Germinal center (tissue), 1 donor: ENCODE measurements around the gene SVBP.
"Not testable (repeated sequence)": the region's sequence is repeated elsewhere in the genome, so short reads cannot be mapped to it uniquely, and the experiment has no call there.

Experiments
- DNase-seq: peaks from one replicate; pipeline ENCODE4 v3.0.0; 2012; ENCODE audit warnings: mixed read lengths, low spot score

Gene SVBP

GRCh38 chr1:42841440-42842147 is 24.4 kb upstream of the SVBP start:
- DNase-seq: no peak

GRCh38 chr1:42841010-42841409 is 23.8 kb upstream of the SVBP start:
- no peak for DNase-seq

GRCh38 chr1:42838482-42839190 is 21.4 kb upstream of the SVBP start:
- peak; percentile 24 for DNase-seq

GRCh38 chr1:42837709-42838108 is 20.5 kb upstream of the SVBP start:
- DNase-seq: no peak

- DNase-seq: no peak
These were observed 18.2 kb upstream of the SVBP start for GRCh38 chr1:42835422-42835821.

GRCh38 chr1:42834803-42835202 is 17.6 kb upstream of the SVBP start:
- no peak for DNase-seq

GRCh38 chr1:42833981-42834380 is 16.8 kb upstream of the SVBP start:
- DNase-seq: peak; percentile 13

- DNase-seq: no peak
These were observed 15.5 kb upstream of the SVBP start for GRCh38 chr1:42832641-42833240.

GRCh38 chr1:42831273-42831672 is 14.1 kb upstream of the SVBP start:
- DNase-seq: no peak

GRCh38 chr1:42830631-42831030 is 13.4 kb upstream of the SVBP start:
- DNase-seq: no peak

- DNase-seq: no peak
These were observed 8.0 kb upstream of the SVBP start for GRCh38 chr1:42825036-42825851.

- DNase-seq: no peak
These were observed 7.4 kb upstream of the SVBP start for GRCh38 chr1:42824481-42825035.

- DNase-seq: no peak
These were observed 5.7 kb upstream of the SVBP start for GRCh38 chr1:42822800-42823392.

GRCh38 chr1:42821690-42822089 is 4.5 kb upstream of the SVBP start:
- no peak for DNase-seq

- no peak for DNase-seq
These were observed 3.6 kb upstream of the SVBP start for GRCh38 chr1:42820813-42821212.

- DNase-seq: no peak
These were observed 779 bp upstream of the SVBP start for GRCh38 chr1:42817976-42818375.

GRCh38 chr1:42817440-42817767 is 207 bp upstream of the SVBP start:
- no peak for DNase-seq

- DNase-seq: no peak
These were observed 1.1 kb downstream of the SVBP start for GRCh38 chr1:42815941-42816584.

GRCh38 chr1:42814815-42815214 is 2.4 kb downstream of the SVBP start:
- not testable (repeated sequence) for DNase-seq

GRCh38 chr1:42807056-42807668 is 10.0 kb downstream of the SVBP start:
- DNase-seq: no peak

GRCh38 chr1:42806593-42806992 is 10.6 kb downstream of the SVBP start:
- DNase-seq: no peak
